IMR-90 (cell line): ENCODE measurements around the gene C5.

Source experiments
- BHLHE40 ChIP-seq: fragments of 150-350 bp; IDR thresholded peaks from 2 replicates; pipeline ENCODE4 v1.6.1; 2016; ENCODE audit warnings: mild to moderate bottlenecking, low read depth, low read length
- CEBPB ChIP-seq: IDR thresholded peaks from 2 replicates; pipeline ENCODE4 v1.6.1; 2012; ENCODE audit warnings: low read depth, low read length, improper control_type of control experiment
- CHD1 ChIP-seq: IDR thresholded peaks from 2 replicates; pipeline ENCODE4 v1.6.1; 2012; ENCODE audit warnings: low read depth, low read length, improper control_type of control experiment
- CTCF ChIP-seq: conservative IDR thresholded peaks from 2 replicates; pipeline ENCODE4 v1.5.1; 2012; ENCODE audit warnings: mild to moderate bottlenecking, low read depth, low read length, improper control_type of control experiment
- ELK1 ChIP-seq: fragments of 150-350 bp; IDR thresholded peaks from 2 replicates; pipeline ENCODE4 v1.6.1; 2016; ENCODE audit warnings: low read depth, mild to moderate bottlenecking, low read length, moderate library complexity, borderline replicate concordance
- FOS ChIP-seq: fragments of 150-350 bp; IDR thresholded peaks from 2 replicates; pipeline ENCODE4 v1.6.1; 2016; ENCODE audit warnings: low read depth, low read length
- MAFK ChIP-seq: IDR thresholded peaks from 2 replicates; pipeline ENCODE4 v1.6.1; 2012; ENCODE audit warnings: low read depth, low read length, improper control_type of control experiment
- MAZ ChIP-seq: IDR thresholded peaks from 2 replicates; pipeline ENCODE4 v1.6.1; 2012; ENCODE audit warnings: low read depth, mild to moderate bottlenecking, low read length, improper control_type of control experiment, moderate library complexity, borderline replicate concordance
- NFE2L2 ChIP-seq: fragments of 150-350 bp; IDR thresholded peaks from 2 replicates; pipeline ENCODE4 v1.6.1; 2016; ENCODE audit warnings: low read depth, mild to moderate bottlenecking, low read length
- POLR2A ChIP-seq: IDR thresholded peaks from 2 replicates; pipeline ENCODE4 v1.6.1; 2012; ENCODE audit warnings: mild to moderate bottlenecking, low read depth, low read length
- RAD21 ChIP-seq: IDR thresholded peaks from 2 replicates; pipeline ENCODE4 v1.6.1; 2012; ENCODE audit warnings: low read length, improper control_type of control experiment
- RFX5 ChIP-seq: IDR thresholded peaks from 2 replicates; pipeline ENCODE4 v1.8.0; 2012; ENCODE audit warnings: low read depth, mild to moderate bottlenecking, low read length, moderate library complexity
- USF2 ChIP-seq: fragments of 150-350 bp; IDR thresholded peaks from 2 replicates; pipeline ENCODE4 v1.6.1; 2017; ENCODE audit warnings: mild to moderate bottlenecking, antibody characterized with exemption, low read length, low read depth

GRCh38 chr9:121055642-121056143 lies 5.6 kb upstream of the C5 start:
- TF ChIP-seq CTCF (peak; percentile 15; the same call in 1 of the 2 replicates), RAD21 (0 out of 2 replicates have a peak, but pooled peaks have one; percentile 12), POLR2A (no peak), ELK1 (no peak), RFX5 (no peak), MAZ (no peak), CHD1 (no peak), NFE2L2 (no peak), CEBPB (no peak), FOS (no peak), BHLHE40 (no peak), MAFK (no peak), USF2 (no peak)
